Astrocyte (in vitro differentiated cells and primary cell): Measurements from ENCODE around the gene SLX1A.
"Not testable (repeated sequence)": the region's sequence is repeated elsewhere in the genome, so short reads cannot be mapped to it uniquely, and the experiment has no call there.

Source experiments
- EZH2 ChIP-seq: IDR thresholded peaks from 2 replicates; pipeline ENCODE4 v1.6.1; 2012; ENCODE audit warnings: mild to moderate bottlenecking, low read length, inconsistent platforms; ENCODE audit not compliant: insufficient read depth
- TF ChIP-seq, protein P1 (sequence below): IDR thresholded peaks from 2 replicates; pipeline ENCODE4 v1.5.1; 2011; ENCODE audit warnings: low read depth, mild to moderate bottlenecking, inconsistent platforms, low read length, moderate library complexity; ENCODE audit not compliant: insufficient read depth

GRCh38 chr16:30211414-30211813, 17.7 kb downstream of the SLX1A start:
- TF ChIP-seq, protein P1, sequence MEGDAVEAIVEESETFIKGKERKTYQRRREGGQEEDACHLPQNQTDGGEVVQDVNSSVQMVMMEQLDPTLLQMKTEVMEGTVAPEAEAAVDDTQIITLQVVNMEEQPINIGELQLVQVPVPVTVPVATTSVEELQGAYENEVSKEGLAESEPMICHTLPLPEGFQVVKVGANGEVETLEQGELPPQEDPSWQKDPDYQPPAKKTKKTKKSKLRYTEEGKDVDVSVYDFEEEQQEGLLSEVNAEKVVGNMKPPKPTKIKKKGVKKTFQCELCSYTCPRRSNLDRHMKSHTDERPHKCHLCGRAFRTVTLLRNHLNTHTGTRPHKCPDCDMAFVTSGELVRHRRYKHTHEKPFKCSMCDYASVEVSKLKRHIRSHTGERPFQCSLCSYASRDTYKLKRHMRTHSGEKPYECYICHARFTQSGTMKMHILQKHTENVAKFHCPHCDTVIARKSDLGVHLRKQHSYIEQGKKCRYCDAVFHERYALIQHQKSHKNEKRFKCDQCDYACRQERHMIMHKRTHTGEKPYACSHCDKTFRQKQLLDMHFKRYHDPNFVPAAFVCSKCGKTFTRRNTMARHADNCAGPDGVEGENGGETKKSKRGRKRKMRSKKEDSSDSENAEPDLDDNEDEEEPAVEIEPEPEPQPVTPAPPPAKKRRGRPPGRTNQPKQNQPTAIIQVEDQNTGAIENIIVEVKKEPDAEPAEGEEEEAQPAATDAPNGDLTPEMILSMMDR: not testable (repeated sequence)
- TF ChIP-seq EZH2: not testable (repeated sequence)
